SK-N-SH (cell line): ENCODE data around the gene ALDH3B1. TPM values are rescaled to one million over a fixed set of nuclear protein-coding genes. Genes with fewer than 3 reads are reported as not detected.

ENCODE experiments used
- CTCF ChIA-PET: fragments of 300-600, 350-600 bp; formaldehyde crosslinking; extraction: SDS; loops from one replicate; lab custom pipeline; 2021; lab: Yijun Ruan, JAX
- POLR2A ChIA-PET: fragments of 350-600 bp; sonication (Branson Sonifier 250); formaldehyde crosslinking; extraction: SDS; loops from one replicate; lab custom pipeline; 2020; ENCODE audit warnings: antibody characterized with exemption, inconsistent platforms; lab: Yijun Ruan, JAX
- DNase-seq: peaks from one replicate; pipeline ENCODE4 v3.0.0; 2012
- H2AFZ ChIP-seq: fragments of 200-600 bp; sonication (generic); 2 replicates; pipeline ENCODE4 v1.8.1; 2016; ENCODE audit warnings: antibody characterized with exemption, mild to moderate bottlenecking, low read depth
- H3F3A ChIP-seq: fragments of 200-600 bp; sonication (generic); replicated peaks from 2 replicates; pipeline ENCODE3; 2016; ENCODE audit warnings: antibody characterized with exemption, mild to moderate bottlenecking; ENCODE audit not compliant: insufficient read depth
- H3K27ac ChIP-seq, 2 experiments: fragments of 200-500 bp in 1 of 2; fragments of 200-600 bp in 1 of 2; sonication (Bioruptor generic) in 1 of 2; sonication (generic), shearing (Covaris generic) in 1 of 2; 2 replicates each; pipeline versions ENCODE4 v1.5.1 to v1.6.1; 2014 to 2016; ENCODE audit warnings: low read depth in 2 of 2, inconsistent platforms in 1 of 2, low read length in 1 of 2, mild to moderate bottlenecking in 1 of 2, mixed read lengths in 1 of 2
- H3K27me3 ChIP-seq: fragments of 200-600 bp; sonication (generic), shearing (Covaris generic); 2 replicates; pipeline ENCODE4 v1.6.1; 2016; ENCODE audit warnings: mixed run types; ENCODE audit not compliant: insufficient read depth
- H3K36me3 ChIP-seq, 2 experiments: fragments of 200-500 bp in 1 of 2; fragments of 200-600 bp in 1 of 2; sonication (Bioruptor generic) in 1 of 2; sonication (generic) in 1 of 2; replicated peaks in 1 of 2; 2 replicates each; pipeline versions ENCODE3 to v1.5.1; 2014 to 2016; ENCODE audit warnings: low read length in 1 of 2, mild to moderate bottlenecking in 1 of 2; ENCODE audit not compliant: insufficient read depth in 2 of 2, control insufficient read depth in 1 of 2
- H3K4me1 ChIP-seq, 2 experiments: fragments of 200-500 bp in 1 of 2; fragments of 200-600 bp in 1 of 2; sonication (Bioruptor generic) in 1 of 2; sonication (generic), shearing (Covaris generic) in 1 of 2; 2 replicates each; pipeline versions ENCODE4 v1.5.1 to v1.6.1; 2014 to 2016; ENCODE audit warnings: low read depth in 1 of 2, low read length in 1 of 2, mixed run types in 1 of 2; ENCODE audit not compliant: insufficient read depth in 2 of 2, control insufficient read depth in 1 of 2
- H3K4me2 ChIP-seq: fragments of 200-600 bp; sonication (generic), shearing (Covaris generic); 2 replicates; pipeline ENCODE4 v1.6.1; 2017; ENCODE audit warnings: mixed run types
- H3K4me3 ChIP-seq, 2 experiments: fragments of 200-500 bp in 1 of 2; fragments of 200-600 bp in 1 of 2; sonication (Bioruptor generic) in 1 of 2; sonication (generic), shearing (Covaris generic) in 1 of 2; 2 replicates each; pipeline versions ENCODE4 v1.5.1 to v1.8.1; 2014 to 2016; ENCODE audit warnings: low read depth in 2 of 2, inconsistent platforms in 1 of 2, low read length in 1 of 2, mild to moderate bottlenecking in 1 of 2, mixed read lengths in 1 of 2, moderate library complexity in 1 of 2
- H3K79me2 ChIP-seq: fragments of 200-600 bp; sonication (generic); 2 replicates; pipeline ENCODE4 v1.8.1; 2017; ENCODE audit warnings: mild to moderate bottlenecking; ENCODE audit not compliant: insufficient read depth
- H3K9ac ChIP-seq: fragments of 200-600 bp; sonication (generic); 2 replicates; pipeline ENCODE4 v1.6.1; 2017; ENCODE audit warnings: mixed run types
- H3K9me2 ChIP-seq: fragments of 200-600 bp; sonication (generic); 2 replicates; pipeline ENCODE4 v1.6.1; 2017; ENCODE audit warnings: mixed run types
- H3K9me3 ChIP-seq: fragments of 200-600 bp; sonication (generic); 2 replicates; pipeline ENCODE4 v1.6.1; 2017; ENCODE audit warnings: mixed run types, mild to moderate bottlenecking, moderate library complexity
- H4K20me1 ChIP-seq: fragments of 200-600 bp; sonication (generic); 2 replicates; pipeline ENCODE4 v1.6.1; 2017; ENCODE audit warnings: mild to moderate bottlenecking, mixed run types; ENCODE audit not compliant: insufficient read depth
- CHD2 ChIP-seq: fragments of 150-350 bp; IDR thresholded peaks from 2 replicates; pipeline ENCODE4 v1.6.1; 2018; ENCODE audit warnings: low read length; ENCODE audit not compliant: partially characterized antibody
- FOXM1 ChIP-seq: IDR thresholded peaks from 2 replicates; pipeline ENCODE4 v1.4.0; 2012; ENCODE audit warnings: low read depth, mild to moderate bottlenecking
- GABPA ChIP-seq: IDR thresholded peaks from 2 replicates; pipeline ENCODE4 v1.4.0; 2012; ENCODE audit warnings: low read depth, mild to moderate bottlenecking
- MEF2A ChIP-seq: IDR thresholded peaks from 2 replicates; pipeline ENCODE4 v1.4.0; 2012; ENCODE audit warnings: low read depth, borderline replicate concordance
- MXI1 ChIP-seq: IDR thresholded peaks from 2 replicates; pipeline ENCODE4 v1.6.1; 2012; ENCODE audit warnings: mild to moderate bottlenecking, low read depth, low read length, improper control_type of control experiment
- NFIC ChIP-seq: IDR thresholded peaks from 2 replicates; pipeline ENCODE4 v1.4.0; 2012; ENCODE audit warnings: borderline replicate concordance
- NRF1 ChIP-seq: IDR thresholded peaks from 2 replicates; pipeline ENCODE4 v1.6.1; 2012; ENCODE audit warnings: low read depth, mild to moderate bottlenecking, low read length
- PBX3 ChIP-seq: IDR thresholded peaks from 2 replicates; pipeline ENCODE4; 2012
- POLR2AphosphoS5 ChIP-seq: IDR thresholded peaks from 2 replicates; pipeline ENCODE4 v1.6.1; 2012; ENCODE audit warnings: low read depth, low read length
- RAD21 ChIP-seq: IDR thresholded peaks from 2 replicates; pipeline ENCODE4 v1.6.1; 2012; ENCODE audit warnings: mild to moderate bottlenecking, low read length
- REST ChIP-seq: IDR thresholded peaks from 2 replicates; pipeline ENCODE4 v1.6.1; 2012; ENCODE audit warnings: mild to moderate bottlenecking, low read depth, low read length, moderate library complexity
- RFX5 ChIP-seq: IDR thresholded peaks from 2 replicates; pipeline ENCODE4 v1.6.1; 2012; ENCODE audit warnings: mild to moderate bottlenecking, improper control_type of control experiment, low read length
- RXRA ChIP-seq: IDR thresholded peaks from 2 replicates; pipeline ENCODE4 v1.4.0; 2012; ENCODE audit warnings: low read depth, mild to moderate bottlenecking, borderline replicate concordance
- SMC3 ChIP-seq: IDR thresholded peaks from 2 replicates; pipeline ENCODE4 v1.6.1; 2012; ENCODE audit warnings: low read depth, low read length, improper control_type of control experiment
- TAF1 ChIP-seq: IDR thresholded peaks from 2 replicates; pipeline ENCODE4 v1.6.1; 2012; ENCODE audit warnings: low read depth, mild to moderate bottlenecking, low read length, moderate library complexity, borderline replicate concordance
- TCF12 ChIP-seq: IDR thresholded peaks from 2 replicates; pipeline ENCODE4 v1.4.0; 2012
- WGBS: methylation state at CpG from one replicate; pipeline ENCODE4 v1.1.6; 2017; ENCODE audit warnings: low lambda C conversion rate; 5-methylcytosine and 5-hydroxymethylcytosine counted together
- polyA plus RNA-seq, 3 experiments: library from polyadenylated mRNA; depleted of rRNA; stranded (reverse); fragments of >200 nt; gene quantifications; 2 replicates each; pipeline ENCODE4 v1.2.3, GENCODE V29; 2012

Gene ALDH3B1
- polyA plus RNA-seq, 1 of the 3 experiments (the other 2 are of a cell fraction): 14.9 TPM

GRCh38 chr11:68011051-68011943 lies 1.2 kb downstream of the ALDH3B1 start:
- Histone ChIP-seq H3K4me3 (peak overlapping the region in 1 of 2 experiments; percentile 18; a peak in 1 of 4 replicates), H3K27me3 (no peaks in the 10 kb centered on the region), H3K79me2 (peaks cover 18% of the 10 kb centered on the region), H3K9me2 (no peaks in the 10 kb centered on the region), H4K20me1 (no peaks in the 10 kb centered on the region), H3K4me1 (peaks cover 30 to 44% of the 10 kb centered on the region in 2 experiments; a peak in 3 of 4 replicates), H3F3A (peaks cover 18% of the 10 kb centered on the region), H3K4me2 (peak overlapping the region; percentile 81; the same call in 1 of the 2 replicates), H3K9me3 (no peaks in the 10 kb centered on the region), H2AFZ (peak overlapping the region; percentile 35; the same call in 1 of the 2 replicates), H3K27ac (peak overlapping the region; percentile 25 to 96; a peak in 3 of 4 replicates), H3K9ac (peak overlapping the region; percentile 72), H3K36me3 (no peaks in the 10 kb centered on the region)
- TF ChIP-seq SMC3: no peak
- TF ChIP-seq RFX5: no peak
- no peak for TF ChIP-seq NRF1
- no peak for TF ChIP-seq MXI1
- no peak for TF ChIP-seq REST
- no peak for TF ChIP-seq POLR2AphosphoS5
- TF ChIP-seq PBX3: no peak
- no peak for TF ChIP-seq MEF2A
- no peak for TF ChIP-seq TCF12
- no peak for TF ChIP-seq RXRA
- no peak for TF ChIP-seq FOXM1
- TF ChIP-seq NFIC: no peak
- no peak for TF ChIP-seq CHD2
- TF ChIP-seq RAD21: no peak
- no peak for TF ChIP-seq GABPA
- TF ChIP-seq TAF1: no peak
- DNase-seq: no peak
- WGBS: 78% methylated on average over 13 of the region's 16 CpGs
- CTCF ChIA-PET: interaction anchor here (1.1 to 1.6 kb wide), 4 partner anchors 13 to 194 kb away, joined by 3 to 5 read pairs (median 3); no protein-coding TSS in a partner anchor
- POLR2A ChIA-PET: no interaction called here
